ENCODE measurements around the gene KRTAP10-8. TPM values are rescaled to one million over a fixed set of nuclear protein-coding genes. Genes with fewer than 3 reads are reported as not detected.
"Not testable (repeated sequence)": the region's sequence is repeated elsewhere in the genome, so short reads cannot be mapped to it uniquely, and the experiment has no call there.

KRTAP10-8 gene
- total and polyA plus RNA-seq, 4 experiments from 2014 or later: not detected

DNA sequence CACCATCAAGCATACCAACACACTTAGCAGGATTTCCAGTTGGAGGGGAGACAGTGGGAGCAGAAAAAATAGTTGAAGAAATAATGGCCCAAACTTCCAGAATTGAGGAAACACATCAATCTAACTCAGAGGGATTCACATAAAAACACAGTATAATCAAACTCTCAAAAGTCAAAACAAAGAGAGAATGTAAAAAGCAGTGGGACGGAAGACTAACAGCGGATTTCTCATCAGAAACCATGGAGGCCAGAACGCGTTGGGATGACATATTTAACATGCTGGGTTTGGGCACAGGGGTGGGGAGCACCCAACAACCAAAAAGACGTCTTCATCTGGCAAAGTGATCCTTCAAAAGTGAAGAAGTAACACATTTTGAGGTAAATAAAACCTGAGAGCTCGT is 8.0 kb downstream of the KRTAP10-8 start:
- Histone ChIP-seq H3K4me3 (ENCODE audit: low read length in 2 of 2) (no peak overlapping the region), H3K36me3 (ENCODE audit: insufficient read depth, low read length) (no peaks in the 10 kb centered on the region), H3K27ac (ENCODE audit: low read depth, low read length) (no peak overlapping the region), H3K9me3 (ENCODE audit: control insufficient read depth in 1 of 2, low read length in 2 of 2) (no peaks in the 10 kb centered on the region), H3K27me3 (ENCODE audit: insufficient read depth, low read length) (no peaks in the 10 kb centered on the region), H3K4me1 (ENCODE audit: insufficient read depth, low read length) (peaks cover 43% of the 10 kb centered on the region)
- Mint-ChIP-seq H3K27me3 (no peaks in the 10 kb centered on the region), H3K4me3 (peak overlapping the region in 4 of 8 donors; percentile 22 to 81 (median 56)), H3K36me3 (peaks cover 26 to 43% of the 10 kb centered on the region in 2 donors), H3K9me3 (peaks cover 2 to 48% (median 42%) of the 10 kb centered on the region in 8 donors), H3K27ac (peak overlapping the region; percentile 50 to 96 (median 93)), H3K4me1 (peaks cover 31 to 61% (median 47%) of the 10 kb centered on the region in 4 donors)
- CTCF ChIA-PET (ENCODE audit: partially characterized antibody): interaction anchor here (0.7 to 2.8 kb wide), 5 partner anchors 12 to 123 kb away, joined by 3 to 19 read pairs (median 8); partner anchors contain the start of gene KRTAP12-4
- intact Hi-C loops (cut with micrococcal nuclease): loop anchor here (1.0 to 10.0 kb wide), 2 partner anchors 37 to 75 kb away; partner anchors contain the start of genes KRTAP10-1 and KRTAP12-3
- POLR2A ChIA-PET (ENCODE audit: partially characterized antibody): interaction anchor here (1.1 to 5.4 kb wide), 7 partner anchors 11 to 109 kb away, joined by 3 to 89 read pairs (median 16); partner anchors contain the start of genes KRTAP12-2, KRTAP12-3 and KRTAP12-4
- DNase-seq: no peak

DNA sequence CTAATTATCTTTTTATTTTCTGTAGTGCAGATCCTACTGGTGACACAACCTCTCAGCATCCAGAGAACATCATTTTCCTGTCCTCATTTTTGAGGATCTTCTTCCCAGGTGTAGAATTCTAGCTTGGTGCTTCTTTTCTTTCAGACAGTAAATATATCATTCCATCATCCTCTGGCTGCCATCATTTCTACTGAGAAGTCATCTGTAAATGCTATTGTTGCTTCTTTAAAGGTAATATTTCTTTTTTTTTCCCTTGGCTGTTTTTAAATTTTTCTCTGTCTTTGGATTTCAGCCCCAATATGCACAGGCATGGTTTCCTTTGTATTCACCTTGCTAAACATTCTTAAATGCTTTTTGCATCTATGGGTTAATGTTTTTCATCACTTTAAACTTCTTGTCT is 11.7 kb downstream of the KRTAP10-8 start:
- Histone ChIP-seq H3K27ac (ENCODE audit: low read depth, low read length) (no peak overlapping the region), H3K4me1 (ENCODE audit: insufficient read depth, low read length) (peaks cover 20% of the 10 kb centered on the region), H3K27me3 (ENCODE audit: insufficient read depth, low read length) (no peaks in the 10 kb centered on the region), H3K36me3 (ENCODE audit: insufficient read depth, low read length) (no peaks in the 10 kb centered on the region), H3K9me3 (ENCODE audit: control insufficient read depth in 1 of 2, low read length in 2 of 2) (no peaks in the 10 kb centered on the region), H3K4me3 (ENCODE audit: low read length in 2 of 2) (no peak overlapping the region)
- H3K4me1 Mint-ChIP-seq: peaks cover 23 to 37% (median 29%) of the 10 kb centered on the region in 4 donors
- H3K9me3 Mint-ChIP-seq: peaks cover 2 to 49% (median 42%) of the 10 kb centered on the region in 8 donors
- H3K4me3 Mint-ChIP-seq: no peak overlapping the region
- intact Hi-C loops (cut with micrococcal nuclease): no loop called here
- POLR2A ChIA-PET (ENCODE audit: partially characterized antibody): interaction anchor here (1.3 to 5.4 kb wide), 2 partner anchors 34 to 35 kb away, joined by 3 to 89 read pairs; partner anchors contain the start of gene KRTAP12-3
- DNase-seq: no peak
- peaks cover 26 to 46% of the 10 kb centered on the region in 2 donors for H3K36me3 Mint-ChIP-seq
- CTCF ChIA-PET (ENCODE audit: partially characterized antibody): no interaction called here
- H3K27me3 Mint-ChIP-seq: no peaks in the 10 kb centered on the region
- peak overlapping the region in 1 of 7 donors; percentile 68 for H3K27ac Mint-ChIP-seq

GRCh38 chr21:44625756-44626155 is 13.9 kb downstream of the KRTAP10-8 start:
- DNase-seq: no peak
- H3K27me3 ChIP-seq (ENCODE audit: insufficient read depth, low read length): no peaks in the 10 kb centered on the region
- no peak overlapping the region for H3K27ac Mint-ChIP-seq
- no peaks in the 10 kb centered on the region for H3K27me3 Mint-ChIP-seq
- H3K9me3 Mint-ChIP-seq: peaks cover 2 to 40% (median 36%) of the 10 kb centered on the region in 8 donors
- H3K4me3 Mint-ChIP-seq: no peak overlapping the region
- peaks cover 12 to 33% (median 24%) of the 10 kb centered on the region in 4 donors for H3K4me1 Mint-ChIP-seq
- CTCF ChIA-PET (ENCODE audit: partially characterized antibody): interaction anchor here (1.3 kb wide), 2 partner anchors 32 to 117 kb away, joined by 3 to 5 read pairs; partner anchors contain the start of gene KRTAP12-3
- intact Hi-C loops (cut with micrococcal nuclease): no loop called here
- POLR2A ChIA-PET (ENCODE audit: partially characterized antibody): interaction anchor here (1.2 to 1.7 kb wide), 2 partner anchors 28 to 32 kb away, joined by 4 read pairs; partner anchors contain the start of gene KRTAP12-3
- H3K36me3 Mint-ChIP-seq: peaks cover 17 to 37% of the 10 kb centered on the region in 2 donors
- no peak overlapping the region for H3K27ac ChIP-seq (ENCODE audit: low read depth, low read length)
- H3K4me3 ChIP-seq (ENCODE audit: low read length in 2 of 2): no peak overlapping the region
- peaks cover 25% of the 10 kb centered on the region for H3K4me1 ChIP-seq (ENCODE audit: insufficient read depth, low read length)
- H3K9me3 ChIP-seq (ENCODE audit: control insufficient read depth in 1 of 2, low read length in 2 of 2): peaks cover 0 to 4% of the 10 kb centered on the region in 2 donors
- no peaks in the 10 kb centered on the region for H3K36me3 ChIP-seq (ENCODE audit: insufficient read depth, low read length)

DNA sequence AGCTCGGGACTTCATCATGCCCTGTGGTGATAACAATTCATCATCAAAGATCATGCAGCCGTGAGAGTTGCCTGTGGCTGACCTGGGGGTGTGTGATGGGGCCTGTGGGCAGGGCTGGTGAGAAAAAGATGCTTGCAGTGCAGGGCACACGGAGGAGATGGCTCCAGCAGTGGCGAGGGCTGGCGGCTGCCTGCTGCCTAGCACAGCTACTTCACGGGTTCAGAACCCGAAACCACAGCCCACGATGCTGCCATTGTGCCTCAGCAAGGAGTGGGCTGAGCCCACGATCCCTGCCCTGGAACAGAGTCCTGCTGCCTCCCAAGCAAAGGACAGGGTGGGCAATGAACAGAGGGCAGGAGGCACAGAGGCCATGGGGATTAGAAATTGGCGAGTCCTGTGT is 14.4 kb downstream of the KRTAP10-8 start:
- H3K9me3 ChIP-seq (ENCODE audit: control insufficient read depth in 1 of 2, low read length in 2 of 2): peaks cover 0 to 4% of the 10 kb centered on the region in 2 donors
- peak overlapping the region in 1 of 8 donors; percentile 29 for H3K4me3 Mint-ChIP-seq
- POLR2A ChIA-PET (ENCODE audit: partially characterized antibody): interaction anchor here (1.2 to 1.7 kb wide), 2 partner anchors 27 to 32 kb away, joined by 4 read pairs; partner anchors contain the start of gene KRTAP12-3

GRCh38 chr21:44626673-44627143 is 14.8 kb downstream of the KRTAP10-8 start, which contains the start of gene KRTAP10-9:
Gene KRTAP10-9, plus strand, starts transcription at chr21:44627093. Its CDS starts 79 bp downstream, at chr21:44627172.
- H3K4me1 ChIP-seq (ENCODE audit: insufficient read depth, low read length): peaks cover 26% of the 10 kb centered on the region
- no peaks in the 10 kb centered on the region for H3K27me3 ChIP-seq (ENCODE audit: insufficient read depth, low read length)
- no peak within 1 kb of the TSS for H3K4me3 ChIP-seq (ENCODE audit: low read length in 2 of 2)
- H3K36me3 Mint-ChIP-seq: peaks cover 17 to 44% of the 10 kb centered on the region in 2 donors
- H3K4me3 Mint-ChIP-seq: peak within 1 kb of the TSS in 1 of 8 donors; percentile 39
- intact Hi-C loops (cut with micrococcal nuclease): no loop called here
- H3K9me3 ChIP-seq (ENCODE audit: control insufficient read depth in 1 of 2, low read length in 2 of 2): peaks cover 0 to 4% of the 10 kb centered on the region in 2 donors
- ChIA-PET CTCF (ENCODE audit: partially characterized antibody) (interaction anchor here (1.3 kb wide), 1 partner anchor 116 kb away, joined by 3 read pairs; no protein-coding TSS in a partner anchor), POLR2A (ENCODE audit: partially characterized antibody) (interaction anchor here (1.7 kb wide), 1 partner anchor 27 kb away, joined by 4 read pairs; no protein-coding TSS in a partner anchor)
- DNase-seq: no peak
- H3K27ac Mint-ChIP-seq: peak within 1 kb of the TSS in 2 of 7 donors; percentile 27 to 80
- no peak within 1 kb of the TSS for H3K27ac ChIP-seq (ENCODE audit: low read depth, low read length)
- H3K36me3 ChIP-seq (ENCODE audit: insufficient read depth, low read length): no peaks in the 10 kb centered on the region
- H3K27me3 Mint-ChIP-seq: no peaks in the 10 kb centered on the region
- peaks cover 1 to 47% (median 42%) of the 10 kb centered on the region in 8 donors for H3K9me3 Mint-ChIP-seq
- peaks cover 10 to 34% (median 26%) of the 10 kb centered on the region in 4 donors for H3K4me1 Mint-ChIP-seq

More for the DNA sequence above, 14.4 kb downstream of the KRTAP10-8 start:
- Histone ChIP-seq H3K27me3 (ENCODE audit: insufficient read depth, low read length) (no peaks in the 10 kb centered on the region), H3K36me3 (ENCODE audit: insufficient read depth, low read length) (no peaks in the 10 kb centered on the region), H3K27ac (ENCODE audit: low read depth, low read length) (no peak overlapping the region), H3K4me1 (ENCODE audit: insufficient read depth, low read length) (peaks cover 26% of the 10 kb centered on the region), H3K4me3 (ENCODE audit: low read length in 2 of 2) (no peak overlapping the region)
- Mint-ChIP-seq H3K27ac (no peak overlapping the region), H3K27me3 (no peaks in the 10 kb centered on the region), H3K9me3 (peaks cover 2 to 43% (median 39%) of the 10 kb centered on the region in 8 donors), H3K36me3 (peaks cover 16 to 40% of the 10 kb centered on the region in 2 donors), H3K4me1 (peaks cover 10 to 34% (median 26%) of the 10 kb centered on the region in 4 donors)
- CTCF ChIA-PET (ENCODE audit: partially characterized antibody): interaction anchor here (1.3 kb wide), 1 partner anchor 116 kb away, joined by 3 read pairs; no protein-coding TSS in a partner anchor
- intact Hi-C loops (cut with micrococcal nuclease): no loop called here
- no peak for DNase-seq

DNA sequence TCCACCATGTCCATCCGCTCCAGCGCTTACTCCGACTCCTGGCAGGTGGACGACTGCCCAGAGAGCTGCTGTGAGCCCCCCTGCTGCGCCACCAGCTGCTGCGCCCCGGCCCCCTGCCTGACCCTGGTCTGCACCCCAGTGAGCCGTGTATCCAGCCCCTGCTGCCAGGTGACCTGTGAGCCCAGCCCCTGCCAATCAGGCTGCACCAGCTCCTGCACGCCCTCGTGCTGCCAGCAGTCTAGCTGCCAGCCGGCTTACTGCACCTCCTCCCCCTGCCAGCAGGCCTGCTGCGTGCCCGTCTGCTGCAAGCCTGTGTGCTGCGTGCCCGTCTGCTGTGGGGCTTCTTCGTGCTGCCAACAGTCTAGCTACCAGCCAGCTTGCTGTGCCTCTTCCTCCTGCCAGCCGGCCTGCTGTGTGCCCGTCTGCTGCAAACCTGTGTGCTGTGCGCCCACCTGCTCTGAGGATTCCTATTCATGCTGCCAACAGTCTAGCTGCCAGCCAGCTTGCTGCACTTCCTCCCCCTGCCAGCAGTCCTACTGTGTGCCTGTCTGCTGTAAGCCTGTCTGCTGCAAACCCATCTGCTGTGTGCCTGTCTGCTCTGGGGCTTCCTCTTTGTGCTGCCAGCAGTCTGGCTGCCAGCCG is 15.4 kb downstream of the KRTAP10-8 start:
- Mint-ChIP-seq H3K36me3 (peaks cover 17 to 47% of the 10 kb centered on the region in 2 donors), H3K27ac (peak overlapping the region in 1 of 7 donors; percentile 80), H3K4me3 (peak overlapping the region in 1 of 8 donors; percentile 39), H3K4me1 (peaks cover 10 to 34% (median 25%) of the 10 kb centered on the region in 4 donors), H3K9me3 (peaks cover 0 to 53% (median 47%) of the 10 kb centered on the region in 8 donors)
- ChIA-PET CTCF (ENCODE audit: partially characterized antibody) (interaction anchor here (1.6 kb wide), 1 partner anchor 115 kb away, joined by 4 read pairs; no protein-coding TSS in a partner anchor), POLR2A (ENCODE audit: partially characterized antibody) (interaction anchor here (1.1 to 1.7 kb wide), 2 partner anchors 26 to 30 kb away, joined by 4 read pairs; partner anchors contain the start of gene KRTAP12-3)
- DNase-seq; H3K27me3 Mint-ChIP-seq; H3K4me3 ChIP-seq (ENCODE audit: low read length in 2 of 2); H3K9me3 ChIP-seq (ENCODE audit: control insufficient read depth in 1 of 2, low read length in 2 of 2); H3K27ac ChIP-seq (ENCODE audit: low read depth, low read length); H3K36me3 ChIP-seq (ENCODE audit: insufficient read depth, low read length); H3K27me3 ChIP-seq (ENCODE audit: insufficient read depth, low read length); intact Hi-C loops (cut with micrococcal nuclease): not testable (repeated sequence)
- peaks cover 26% of the 10 kb centered on the region for H3K4me1 ChIP-seq (ENCODE audit: insufficient read depth, low read length)
